Stomach (tissue), 9 donors: ENCODE data around the gene CCDC6. TPM values are rescaled to one million over a fixed set of nuclear protein-coding genes. Genes with fewer than 3 reads are reported as not detected.

Experiments used
- DNase-seq, 2 donors: peaks; one replicate each; pipeline versions ENCODE4 v3.0.0 to v3.0.0-alpha.2; 2013 to 2019
- H3K27ac ChIP-seq, 5 donors: fragments of 200-600 bp in 4 of 5; sonication (generic) in 4 of 5; one replicate each; pipeline ENCODE4 v1.5.1; 2013 to 2019; ENCODE audit warnings: mild to moderate bottlenecking in 1 of 5, moderate library complexity in 1 of 5
- H3K27me3 ChIP-seq, 3 donors: fragments of 200-600 bp; sonication (generic); one replicate each; pipeline ENCODE4 v1.5.1; 2017 to 2019; ENCODE audit warnings: mixed run types in 1 of 3
- H3K36me3 ChIP-seq, 4 donors: fragments of 200-600 bp; sonication (generic); 1 replicate in 3 of 4; 2 replicates in 1 of 4; pipeline ENCODE4 v1.5.1; 2016 to 2019
- H3K4me1 ChIP-seq, 4 donors: fragments of 200-600 bp; sonication (generic); one replicate each; pipeline ENCODE4 v1.5.1; 2016 to 2019
- H3K4me3 ChIP-seq, 4 donors: fragments of 200-600 bp; sonication (generic) in 3 of 4; one replicate each; pipeline ENCODE4 v1.5.1; 2016 to 2019; ENCODE audit warnings: mild to moderate bottlenecking in 1 of 4
- H3K9me3 ChIP-seq, 4 donors: fragments of 200-600 bp; sonication (generic); one replicate each; pipeline ENCODE4 v1.5.1; 2016 to 2019
- CTCF ChIP-seq, 7 experiments: fragments of 450-650 bp in 4 of 7; fragments of 200-600 bp in 3 of 7; sonication (generic) in 3 of 7; IDR thresholded peaks; one replicate each; pipeline ENCODE4 v1.5.1; 2016 to 2019; ENCODE audit warnings: antibody characterized with exemption in 7 of 7, control low read depth in 2 of 7, mild to moderate bottlenecking in 1 of 7
- EP300 ChIP-seq: sonication (generic); formaldehyde crosslinking; IDR thresholded peaks from one replicate; pipeline ENCODE4 v1.6.1; 2017; ENCODE audit warnings: antibody characterized with exemption
- POLR2A ChIP-seq, 4 donors: fragments of 450-650 bp; IDR thresholded peaks; one replicate each; pipeline ENCODE4 v1.6.1; 2016; ENCODE audit warnings: antibody characterized with exemption in 4 of 4, control low read depth in 2 of 4, mild to moderate bottlenecking in 1 of 4, moderate library complexity in 1 of 4
- POLR2AphosphoS5 ChIP-seq, 3 donors: sonication (generic); formaldehyde crosslinking; IDR thresholded peaks; one replicate each; pipeline ENCODE4 v1.6.1; 2016; ENCODE audit warnings: antibody characterized with exemption in 3 of 3
- WGBS, 5 donors: extraction: QIAGEN DNeasy Blood & Tissue Kit in 3 of 5; methylation state at CpG; one replicate each; pipeline versions ENCODE4 v1.1.5 to v1.1.7; 2013 to 2018; 5-methylcytosine and 5-hydroxymethylcytosine counted together
- intact Hi-C: fragments of 100-400 bp; cut with DNase I; formaldehyde crosslinking; loops from one replicate; pipeline ENCODE4 v1.15.1; 2023; ENCODE audit warnings: low total_unique reads
- polyA plus RNA-seq, 3 donors: library from polyadenylated mRNA; stranded (reverse); fragments of 200-250 nt; gene quantifications; one replicate each; pipeline ENCODE4 v1.2.3, GENCODE V29; 2013
- total RNA-seq, 5 donors: library from RNA; depleted of rRNA; stranded (reverse); fragments of >200 nt; gene quantifications; one replicate each; pipeline versions ENCODE4 v1.1.0 to v1.2.3, GENCODE V29; 2014 to 2016
- donor health status: healthy with polysubstance abuse.
- donor health status: Bipolar disorder and iron deficiency.
- donor health status: healthy.

The CCDC6 gene
- total and polyA plus RNA-seq, 8 donors = 12.5 to 56.0 (median 17.0) TPM

DNA sequence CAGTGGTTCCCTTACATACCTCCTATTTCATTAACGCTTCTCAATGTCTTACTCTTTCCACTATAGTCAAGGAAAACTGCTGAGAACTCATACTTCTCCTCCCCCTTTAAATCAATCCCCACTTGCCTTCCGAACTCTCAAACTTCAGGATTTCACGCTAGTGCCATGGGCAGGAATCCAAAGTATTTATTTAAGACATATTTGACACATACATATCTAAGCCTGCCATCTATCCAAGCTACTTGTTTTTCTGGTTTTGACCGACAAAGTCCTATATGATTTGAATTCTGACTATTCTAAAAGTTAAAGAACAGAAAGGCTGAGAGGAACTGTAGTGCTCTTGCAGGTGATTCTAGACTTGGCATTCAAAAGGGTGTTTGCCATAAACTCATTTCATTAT, 51.8 kb downstream of the CCDC6 start:
- Histone ChIP-seq H3K9me3 (no peaks in the 10 kb centered on the region), H3K4me1 (peaks cover 6 to 67% (median 38%) of the 10 kb centered on the region in 4 donors), H3K27me3 (no peaks in the 10 kb centered on the region), H3K27ac (no peak overlapping the region), H3K36me3 (peaks cover 0 to 22% (median 15%) of the 10 kb centered on the region in 4 donors), H3K4me3 (no peak overlapping the region)
- intact Hi-C loops = no loop called here
- no peak for DNase-seq
- TF ChIP-seq CTCF (IDR thresholded peaks at IDR 0.05) = no peak
- TF ChIP-seq EP300 = no peak
- no peak for TF ChIP-seq POLR2AphosphoS5 (IDR thresholded peaks at IDR 0.05)
- no peak for TF ChIP-seq POLR2A (IDR thresholded peaks at IDR 0.05)
- WGBS, 5 donors = 61 to 77% (median 73%) methylated on average over 4 of the region's 4 CpGs

GRCh38 chr10:59852670-59853069, 53.7 kb downstream of the CCDC6 start:
- Histone ChIP-seq H3K4me3 (no peak overlapping the region), H3K27me3 (no peaks in the 10 kb centered on the region), H3K36me3 (peaks cover 9 to 40% (median 33%) of the 10 kb centered on the region in 4 donors), H3K27ac (no peak overlapping the region), H3K9me3 (no peaks in the 10 kb centered on the region), H3K4me1 (peaks cover 0 to 54% (median 32%) of the 10 kb centered on the region in 4 donors)
- no peak for TF ChIP-seq POLR2A (IDR thresholded peaks at IDR 0.05)
- no peak for TF ChIP-seq EP300
- no peak for TF ChIP-seq CTCF (IDR thresholded peaks at IDR 0.05)
- no peak for TF ChIP-seq POLR2AphosphoS5 (IDR thresholded peaks at IDR 0.05)
- intact Hi-C loops = no loop called here
- 71 to 97% (median 91%) methylated on average over 1 of the region's 1 CpG for WGBS, 5 donors
- no peak for DNase-seq

GRCh38 chr10:59851864-59852263, 54.5 kb downstream of the CCDC6 start:
- Histone ChIP-seq H3K4me3 (no peak overlapping the region), H3K27ac (no peak overlapping the region), H3K9me3 (no peaks in the 10 kb centered on the region), H3K27me3 (no peaks in the 10 kb centered on the region), H3K36me3 (peaks cover 9 to 47% (median 39%) of the 10 kb centered on the region in 4 donors), H3K4me1 (peaks cover 0 to 46% (median 28%) of the 10 kb centered on the region in 4 donors)
- 82 to 92% (median 89%) methylated on average over 4 of the region's 4 CpGs for WGBS, 5 donors
- TF ChIP-seq POLR2A (IDR thresholded peaks at IDR 0.05) (no peak), POLR2AphosphoS5 (IDR thresholded peaks at IDR 0.05) (no peak), CTCF (IDR thresholded peaks at IDR 0.05) (no peak), EP300 (no peak)
- intact Hi-C loops = no loop called here
- no peak for DNase-seq

DNA sequence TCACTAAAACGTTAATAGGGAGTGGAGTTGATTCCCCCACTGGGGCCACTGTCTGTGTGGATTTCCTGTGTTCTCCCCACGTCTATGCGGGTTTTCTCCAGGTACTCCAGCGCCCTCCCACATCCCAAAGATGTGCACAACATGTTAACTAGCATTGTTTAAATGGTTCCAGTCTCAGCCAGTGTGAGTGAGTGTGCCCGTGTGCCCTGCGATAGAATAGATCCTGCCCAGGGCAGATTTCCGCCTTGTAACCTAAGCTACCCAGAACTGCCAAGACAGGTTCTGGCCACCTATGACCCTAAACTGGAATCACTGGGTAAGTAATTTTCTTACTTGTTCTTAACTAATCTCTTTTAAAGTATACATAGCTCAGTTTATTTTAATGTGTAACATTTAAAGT, 58.5 kb downstream of the CCDC6 start:
- DNase-seq = peak in 1 of 2 donors; percentile 51
- H3K27ac ChIP-seq = no peak overlapping the region
- H3K4me3 ChIP-seq = no peak overlapping the region
- no peaks in the 10 kb centered on the region for H3K27me3 ChIP-seq
- TF ChIP-seq POLR2AphosphoS5 (IDR thresholded peaks at IDR 0.05) (no peak), CTCF (IDR thresholded peaks at IDR 0.05) (no peak), EP300 (no peak), POLR2A (IDR thresholded peaks at IDR 0.05) (no peak)
- H3K9me3 ChIP-seq = no peaks in the 10 kb centered on the region
- peaks cover 0 to 12% (median 3%) of the 10 kb centered on the region in 4 donors for H3K4me1 ChIP-seq
- intact Hi-C loops = no loop called here
- peaks cover 16 to 69% (median 54%) of the 10 kb centered on the region in 4 donors for H3K36me3 ChIP-seq
- WGBS, 5 donors = 71 to 90% (median 86%) methylated on average over 7 of the region's 7 CpGs
